Measurements from ENCODE around the gene MAML1.

MAML1 gene

DNA sequence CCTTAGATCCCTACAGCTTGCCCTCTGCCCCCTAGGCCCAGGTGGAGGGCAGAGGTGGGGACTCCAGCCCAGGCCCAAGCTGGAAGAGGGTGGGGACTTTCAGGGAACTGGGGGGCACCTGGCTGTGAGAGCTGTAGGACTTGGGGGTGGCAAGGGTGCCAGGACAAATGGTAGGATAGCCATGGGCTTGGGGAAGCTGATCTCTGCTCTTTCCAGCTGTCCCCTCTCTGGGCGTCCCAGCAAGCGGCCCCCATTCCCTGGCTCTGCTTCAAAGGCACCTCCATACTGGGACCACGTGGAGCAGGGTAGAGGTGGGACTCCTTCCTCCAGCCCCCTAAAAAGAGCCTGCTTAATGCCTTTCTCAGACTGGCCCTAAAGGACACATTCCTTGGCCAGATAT is 61.5 kb downstream of the MAML1 start:
- Histone ChIP-seq H2AFZ (ENCODE audit: low read length) (no peak overlapping the region), H3K4me2 (ENCODE audit: low read depth, low read length, poor library complexity, severe bottlenecking) (peak overlapping the region; percentile 83), H3K9me2 (replicated peaks; ENCODE audit: low read depth, low read length) (no peaks in the 10 kb centered on the region), H4K20me1 (ENCODE audit: insufficient read depth, low read length, poor library complexity, severe bottlenecking) (no peaks in the 10 kb centered on the region), H3K4me1 (ENCODE audit: insufficient read depth, low read length, poor library complexity, severe bottlenecking) (peaks cover 21% of the 10 kb centered on the region), H3K27me3 (ENCODE audit: insufficient read depth, low read length, poor library complexity, severe bottlenecking) (no peaks in the 10 kb centered on the region), H3K4me3 (ENCODE audit: low read length, poor library complexity, severe bottlenecking) (peak overlapping the region; percentile 63), H3F3A (ENCODE audit: low read depth) (no peaks in the 10 kb centered on the region), H3K9ac (ENCODE audit: low read depth, low read length, poor library complexity, severe bottlenecking) (peak overlapping the region; percentile 66), H3K79me2 (ENCODE audit: insufficient read depth, low read length) (no peaks in the 10 kb centered on the region), H3K36me3 (ENCODE audit: insufficient read depth, low read length) (no peaks in the 10 kb centered on the region), H3K9me3 (ENCODE audit: insufficient read depth, low read depth, low read length) (no peaks in the 10 kb centered on the region)
- no peak for TF ChIP-seq EZH2phosphoT487 (IDR thresholded peaks at IDR 0.05; ENCODE audit: borderline replicate concordance)
- TF ChIP-seq, protein P1, sequence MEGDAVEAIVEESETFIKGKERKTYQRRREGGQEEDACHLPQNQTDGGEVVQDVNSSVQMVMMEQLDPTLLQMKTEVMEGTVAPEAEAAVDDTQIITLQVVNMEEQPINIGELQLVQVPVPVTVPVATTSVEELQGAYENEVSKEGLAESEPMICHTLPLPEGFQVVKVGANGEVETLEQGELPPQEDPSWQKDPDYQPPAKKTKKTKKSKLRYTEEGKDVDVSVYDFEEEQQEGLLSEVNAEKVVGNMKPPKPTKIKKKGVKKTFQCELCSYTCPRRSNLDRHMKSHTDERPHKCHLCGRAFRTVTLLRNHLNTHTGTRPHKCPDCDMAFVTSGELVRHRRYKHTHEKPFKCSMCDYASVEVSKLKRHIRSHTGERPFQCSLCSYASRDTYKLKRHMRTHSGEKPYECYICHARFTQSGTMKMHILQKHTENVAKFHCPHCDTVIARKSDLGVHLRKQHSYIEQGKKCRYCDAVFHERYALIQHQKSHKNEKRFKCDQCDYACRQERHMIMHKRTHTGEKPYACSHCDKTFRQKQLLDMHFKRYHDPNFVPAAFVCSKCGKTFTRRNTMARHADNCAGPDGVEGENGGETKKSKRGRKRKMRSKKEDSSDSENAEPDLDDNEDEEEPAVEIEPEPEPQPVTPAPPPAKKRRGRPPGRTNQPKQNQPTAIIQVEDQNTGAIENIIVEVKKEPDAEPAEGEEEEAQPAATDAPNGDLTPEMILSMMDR (conservative IDR thresholded peaks at IDR 0.05; ENCODE audit: low read length), result no peak

DNA sequence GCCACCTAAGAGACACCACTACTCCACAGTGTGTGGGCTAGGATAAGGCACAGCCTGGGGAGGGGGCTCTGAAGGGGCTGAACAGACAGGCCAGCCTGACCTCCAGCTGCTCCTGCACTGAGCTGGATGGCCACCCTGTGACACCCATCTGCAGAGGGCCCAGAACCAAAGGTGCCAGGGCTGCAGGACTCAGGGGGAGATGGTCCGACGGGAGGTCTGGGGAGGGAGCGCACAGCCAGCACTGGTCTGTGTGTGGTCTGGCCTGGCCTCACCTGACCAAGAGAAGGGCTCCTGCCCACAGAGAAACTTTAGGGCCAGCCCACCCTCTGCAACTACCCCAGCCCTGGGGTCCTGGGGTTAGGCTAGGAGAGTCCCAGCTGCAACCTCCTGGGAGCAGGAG is 62.0 kb downstream of the MAML1 start:
- Histone ChIP-seq H3K9me3 (ENCODE audit: insufficient read depth, low read depth, low read length) (no peaks in the 10 kb centered on the region), H4K20me1 (ENCODE audit: insufficient read depth, low read length, poor library complexity, severe bottlenecking) (no peaks in the 10 kb centered on the region), H3K4me1 (ENCODE audit: insufficient read depth, low read length, poor library complexity, severe bottlenecking) (peaks cover 21% of the 10 kb centered on the region), H2AFZ (ENCODE audit: low read length) (no peak overlapping the region), H3K9ac (ENCODE audit: low read depth, low read length, poor library complexity, severe bottlenecking) (peak overlapping the region; percentile 66), H3K36me3 (ENCODE audit: insufficient read depth, low read length) (peaks cover 1% of the 10 kb centered on the region; the same call in 1 of the 2 replicates), H3K9me2 (replicated peaks; ENCODE audit: low read depth, low read length) (no peaks in the 10 kb centered on the region), H3K4me2 (ENCODE audit: low read depth, low read length, poor library complexity, severe bottlenecking) (peak overlapping the region; percentile 83), H3K4me3 (ENCODE audit: low read length, poor library complexity, severe bottlenecking) (peak overlapping the region; percentile 63), H3F3A (ENCODE audit: low read depth) (no peaks in the 10 kb centered on the region), H3K79me2 (ENCODE audit: insufficient read depth, low read length) (no peaks in the 10 kb centered on the region), H3K27me3 (ENCODE audit: insufficient read depth, low read length, poor library complexity, severe bottlenecking) (no peaks in the 10 kb centered on the region)
- no peak for TF ChIP-seq EZH2phosphoT487 (IDR thresholded peaks at IDR 0.05; ENCODE audit: borderline replicate concordance)
- TF ChIP-seq, protein P1 (conservative IDR thresholded peaks at IDR 0.05; ENCODE audit: low read length), result no peak

DNA sequence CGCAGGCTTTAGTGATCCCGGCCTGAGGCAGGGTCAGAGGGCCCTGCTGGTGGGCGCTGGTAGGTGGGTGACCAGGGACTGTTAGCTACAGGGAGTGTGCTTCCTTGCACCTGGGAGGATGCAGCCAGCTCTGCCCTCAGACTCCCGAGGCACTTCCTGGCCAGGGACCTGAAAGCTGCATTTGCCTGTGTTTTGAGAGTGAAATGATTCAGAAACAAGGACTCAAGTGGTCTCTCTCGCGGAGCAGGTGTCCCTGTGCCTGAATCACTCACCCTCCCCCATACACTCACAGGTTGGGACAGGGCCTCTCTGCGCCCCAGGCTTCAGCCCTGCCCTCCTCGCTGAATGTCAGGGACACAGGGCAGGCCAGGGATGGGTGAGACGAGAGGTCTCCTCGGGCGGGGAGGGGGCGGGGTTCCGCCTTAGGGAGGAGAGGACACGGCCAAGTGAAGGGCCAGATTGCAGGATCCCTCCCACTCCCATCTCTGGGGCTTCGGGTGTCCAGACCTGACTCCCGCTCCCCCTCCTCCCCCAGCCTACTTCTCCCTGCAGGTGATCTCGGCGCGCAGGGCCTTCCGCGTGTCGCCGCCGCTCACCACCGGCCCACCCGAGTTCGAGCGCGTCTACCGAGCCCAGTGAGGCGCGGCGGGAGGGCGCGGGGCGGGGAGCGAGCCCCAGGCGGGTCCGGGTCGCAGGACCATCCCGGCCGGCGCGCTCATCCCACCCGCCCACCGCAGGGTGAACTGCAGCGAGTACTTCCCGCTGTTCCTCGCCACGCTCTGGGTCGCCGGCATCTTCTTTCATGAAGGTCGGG is 62.6 kb downstream of the MAML1 start:
- Histone ChIP-seq H3K79me2 (ENCODE audit: insufficient read depth, low read length) (no peaks in the 10 kb centered on the region), H3K4me1 (ENCODE audit: insufficient read depth, low read length, poor library complexity, severe bottlenecking) (peaks cover 21% of the 10 kb centered on the region), H3F3A (ENCODE audit: low read depth) (no peaks in the 10 kb centered on the region), H3K4me3 (ENCODE audit: low read length, poor library complexity, severe bottlenecking) (peak overlapping the region; percentile 66), H3K9me2 (replicated peaks; ENCODE audit: low read depth, low read length) (no peaks in the 10 kb centered on the region), H3K27me3 (ENCODE audit: insufficient read depth, low read length, poor library complexity, severe bottlenecking) (no peaks in the 10 kb centered on the region), H3K36me3 (ENCODE audit: insufficient read depth, low read length) (peaks cover 6% of the 10 kb centered on the region; the same call in 1 of the 2 replicates), H3K4me2 (ENCODE audit: low read depth, low read length, poor library complexity, severe bottlenecking) (peak overlapping the region; percentile 83), H3K9ac (ENCODE audit: low read depth, low read length, poor library complexity, severe bottlenecking) (no peak overlapping the region), H4K20me1 (ENCODE audit: insufficient read depth, low read length, poor library complexity, severe bottlenecking) (no peaks in the 10 kb centered on the region), H3K9me3 (ENCODE audit: insufficient read depth, low read depth, low read length) (no peaks in the 10 kb centered on the region), H2AFZ (ENCODE audit: low read length) (no peak overlapping the region)
- TF ChIP-seq, protein P1 (conservative IDR thresholded peaks at IDR 0.05; ENCODE audit: low read length), result no peak
- TF ChIP-seq EZH2phosphoT487 (IDR thresholded peaks at IDR 0.05; ENCODE audit: borderline replicate concordance), result no peak

Measured in Loucy (cell line).